Measurements from ENCODE around the gene FAM163A.

The FAM163A gene

DNA sequence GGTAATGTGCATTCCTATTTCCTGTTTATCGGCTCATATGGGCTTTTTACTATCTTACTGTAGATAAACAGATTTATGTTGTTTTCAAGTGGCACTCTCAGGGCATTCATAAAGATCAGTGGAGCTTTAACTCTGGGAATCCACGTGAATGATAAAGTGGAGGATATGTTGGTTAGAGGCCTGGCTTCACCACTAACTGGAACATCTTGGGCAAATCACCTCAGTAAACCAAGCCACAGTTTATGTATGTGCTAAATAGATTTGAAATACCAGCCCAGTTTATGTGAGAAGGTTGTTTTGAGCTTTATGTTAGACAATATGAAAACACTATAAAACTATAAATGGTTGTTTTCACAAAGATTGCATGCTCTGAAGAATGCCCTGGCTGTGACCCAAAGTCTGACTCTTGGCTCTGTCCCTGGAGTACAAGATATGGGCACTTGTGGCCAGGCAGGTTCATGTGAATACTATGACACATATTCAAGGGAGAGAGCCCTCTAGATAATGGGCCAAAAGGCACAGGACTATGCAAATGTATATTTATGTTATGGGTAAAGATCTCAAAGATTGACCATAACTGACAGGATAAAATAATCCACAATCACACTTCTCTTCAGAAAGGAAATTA, 36.7 kb downstream of the FAM163A start:
- H3K36me3 ChIP-seq (ENCODE audit: control insufficient read depth, insufficient read depth, low read length), result no peaks in the 10 kb centered on the region
- no peaks in the 10 kb centered on the region for H3K27me3 ChIP-seq (ENCODE audit: control insufficient read depth, insufficient read depth, low read length)
- no peaks in the 10 kb centered on the region for H3K4me1 ChIP-seq (ENCODE audit: control insufficient read depth, insufficient read depth, low read length)
- H3K27ac ChIP-seq (ENCODE audit: low read depth, low read length), result no peak overlapping the region
- no peak overlapping the region for H3K9ac ChIP-seq (ENCODE audit: low read length)
- H3K4me3 ChIP-seq (ENCODE audit: low read length), result no peak overlapping the region

DNA sequence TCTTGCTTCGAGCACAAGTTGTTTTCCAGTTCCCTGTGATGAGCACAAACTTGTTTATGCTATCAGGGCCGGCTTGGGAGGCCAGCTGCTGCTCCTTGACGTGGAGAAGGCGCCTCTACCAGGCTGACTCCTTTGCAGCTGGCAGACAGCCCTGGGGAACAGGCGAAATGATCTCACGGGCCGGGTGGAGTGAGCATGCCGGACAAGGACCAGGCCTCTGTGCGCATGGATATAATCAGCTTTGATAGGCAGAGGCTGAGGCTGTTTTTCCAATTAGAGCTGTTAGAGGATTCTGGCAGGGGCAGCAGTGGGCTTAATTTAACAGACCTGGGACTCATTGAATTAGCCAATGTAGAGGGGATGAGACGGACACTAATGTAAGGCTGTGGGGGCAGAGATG, 38.9 kb downstream of the FAM163A start:
- Histone ChIP-seq H3K4me3 (ENCODE audit: low read length) (no peak overlapping the region), H3K9ac (ENCODE audit: low read length) (no peak overlapping the region), H3K36me3 (ENCODE audit: control insufficient read depth, insufficient read depth, low read length) (no peaks in the 10 kb centered on the region), H3K4me1 (ENCODE audit: control insufficient read depth, insufficient read depth, low read length) (peaks cover 2% of the 10 kb centered on the region), H3K27ac (ENCODE audit: low read depth, low read length) (peak overlapping the region; percentile 80), H3K27me3 (ENCODE audit: control insufficient read depth, insufficient read depth, low read length) (no peaks in the 10 kb centered on the region)

DNA sequence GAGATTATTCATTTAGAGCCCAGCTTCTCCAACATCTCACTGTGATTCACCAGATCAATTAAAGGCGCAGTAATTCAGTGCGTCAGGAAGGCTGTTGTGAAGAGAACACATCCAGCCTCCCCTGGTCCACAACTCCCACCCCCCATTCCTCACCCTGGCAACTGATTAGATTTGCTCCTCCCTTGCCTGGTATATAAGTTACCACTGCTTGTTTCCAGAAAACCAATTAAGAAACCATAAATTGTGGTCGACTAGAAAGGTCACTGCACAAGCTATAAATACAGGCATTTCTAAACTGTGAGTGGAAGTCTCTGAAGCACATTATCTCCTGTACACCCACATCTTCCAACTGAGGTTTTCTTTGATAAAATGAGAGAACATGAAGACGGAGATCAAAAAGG, 41.9 kb downstream of the FAM163A start:
- H3K9ac ChIP-seq (ENCODE audit: low read length), result no peak overlapping the region
- peaks cover 6% of the 10 kb centered on the region for H3K4me1 ChIP-seq (ENCODE audit: control insufficient read depth, insufficient read depth, low read length)
- H3K36me3 ChIP-seq (ENCODE audit: control insufficient read depth, insufficient read depth, low read length), result no peaks in the 10 kb centered on the region
- H3K4me3 ChIP-seq (ENCODE audit: low read length), result no peak overlapping the region
- no peaks in the 10 kb centered on the region for H3K27me3 ChIP-seq (ENCODE audit: control insufficient read depth, insufficient read depth, low read length)
- H3K27ac ChIP-seq (ENCODE audit: low read depth, low read length), result no peak overlapping the region

DNA sequence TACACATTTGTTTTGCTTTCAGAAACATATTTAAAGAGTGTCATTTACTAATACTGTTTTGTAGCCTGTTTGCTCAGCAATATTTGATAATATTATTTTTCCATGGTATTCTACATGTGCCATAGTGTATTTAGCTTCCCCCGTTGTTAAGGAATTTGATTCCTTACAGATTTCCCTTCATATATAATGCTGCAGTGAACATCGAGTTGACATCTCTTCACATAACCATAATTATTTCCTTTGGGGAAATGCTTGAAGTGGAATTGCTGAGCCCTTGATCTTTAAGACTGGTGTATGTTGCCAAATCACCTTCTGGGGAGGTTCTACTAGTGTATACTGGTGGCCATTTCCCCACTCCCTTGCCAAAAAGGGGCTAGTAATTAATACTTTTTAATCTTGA, 42.6 kb downstream of the FAM163A start:
- Histone ChIP-seq H3K9ac (ENCODE audit: low read length) (no peak overlapping the region), H3K4me1 (ENCODE audit: control insufficient read depth, insufficient read depth, low read length) (peaks cover 6% of the 10 kb centered on the region), H3K27ac (ENCODE audit: low read depth, low read length) (no peak overlapping the region), H3K4me3 (ENCODE audit: low read length) (no peak overlapping the region), H3K27me3 (ENCODE audit: control insufficient read depth, insufficient read depth, low read length) (no peaks in the 10 kb centered on the region), H3K36me3 (ENCODE audit: control insufficient read depth, insufficient read depth, low read length) (no peaks in the 10 kb centered on the region)

DNA sequence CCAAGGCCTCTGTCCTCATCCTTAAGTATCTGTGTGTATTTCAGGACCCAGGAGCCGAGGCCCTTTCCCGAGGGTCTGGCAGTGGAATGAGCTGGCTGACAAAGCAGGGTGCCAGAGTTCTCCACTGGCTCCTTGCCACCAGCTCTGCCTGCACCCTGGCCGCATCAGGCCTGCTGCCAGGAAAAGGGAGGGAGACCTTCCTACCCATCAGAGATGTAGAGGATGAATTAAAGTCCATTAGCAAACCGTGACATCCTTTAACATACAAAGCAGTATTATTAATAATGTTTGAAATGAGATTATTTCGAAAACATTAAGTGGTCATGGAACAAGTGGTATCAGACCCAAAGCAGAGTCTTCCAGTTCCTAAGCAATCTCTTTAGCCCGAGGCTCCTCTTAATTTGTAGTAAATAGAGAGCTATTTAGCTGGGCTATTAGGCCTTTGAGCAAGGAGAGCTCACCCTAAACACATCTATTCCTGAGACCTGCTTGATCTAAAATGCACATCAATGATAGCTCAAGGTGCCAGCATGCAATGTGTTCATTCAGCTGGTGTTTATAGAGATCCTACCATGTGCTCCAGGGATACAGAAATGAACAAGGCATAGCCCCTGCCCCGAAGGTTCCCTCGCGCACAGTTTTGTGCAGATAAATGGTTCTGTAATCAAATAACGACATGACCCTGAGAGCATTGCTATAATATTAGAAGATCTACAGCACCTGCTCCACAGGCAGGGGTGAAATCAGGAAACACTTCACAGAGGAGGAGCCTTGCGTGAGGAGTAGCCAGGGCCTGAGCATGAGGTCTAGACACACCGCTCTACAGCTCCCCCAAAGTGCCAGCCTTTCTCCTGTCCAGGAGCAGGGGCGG, 44.0 kb downstream of the FAM163A start:
- no peak overlapping the region for H3K9ac ChIP-seq (ENCODE audit: low read length)
- no peak overlapping the region for H3K4me3 ChIP-seq (ENCODE audit: low read length)
- H3K36me3 ChIP-seq (ENCODE audit: control insufficient read depth, insufficient read depth, low read length), result no peaks in the 10 kb centered on the region
- H3K27ac ChIP-seq (ENCODE audit: low read depth, low read length), result peak overlapping the region; percentile 16
- H3K27me3 ChIP-seq (ENCODE audit: control insufficient read depth, insufficient read depth, low read length), result no peaks in the 10 kb centered on the region
- H3K4me1 ChIP-seq (ENCODE audit: control insufficient read depth, insufficient read depth, low read length), result peaks cover 6% of the 10 kb centered on the region

DNA sequence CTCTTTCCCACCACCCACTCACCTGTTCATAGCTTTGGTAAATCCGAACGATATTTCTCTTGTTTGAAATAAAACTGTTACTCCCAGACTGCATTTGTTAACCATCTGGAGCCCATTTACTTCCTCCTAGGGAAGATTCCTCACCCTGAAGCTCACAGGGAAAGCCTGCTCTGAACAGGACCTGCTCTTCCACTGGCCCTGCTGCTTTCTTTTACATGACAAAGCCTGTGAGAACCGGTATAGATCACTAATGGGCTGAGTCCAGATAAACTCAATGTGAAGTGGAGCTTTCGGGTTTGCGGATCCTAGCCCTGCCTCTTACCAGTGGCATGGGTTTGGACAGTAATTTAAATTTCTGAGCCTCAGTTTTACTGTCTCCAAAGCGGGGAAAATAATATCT, 45.2 kb downstream of the FAM163A start:
- H3K36me3 ChIP-seq (ENCODE audit: control insufficient read depth, insufficient read depth, low read length), result no peaks in the 10 kb centered on the region
- H3K27ac ChIP-seq (ENCODE audit: low read depth, low read length), result no peak overlapping the region
- H3K9ac ChIP-seq (ENCODE audit: low read length), result no peak overlapping the region
- no peaks in the 10 kb centered on the region for H3K27me3 ChIP-seq (ENCODE audit: control insufficient read depth, insufficient read depth, low read length)
- H3K4me3 ChIP-seq (ENCODE audit: low read length), result no peak overlapping the region
- H3K4me1 ChIP-seq (ENCODE audit: control insufficient read depth, insufficient read depth, low read length), result peaks cover 6% of the 10 kb centered on the region

DNA sequence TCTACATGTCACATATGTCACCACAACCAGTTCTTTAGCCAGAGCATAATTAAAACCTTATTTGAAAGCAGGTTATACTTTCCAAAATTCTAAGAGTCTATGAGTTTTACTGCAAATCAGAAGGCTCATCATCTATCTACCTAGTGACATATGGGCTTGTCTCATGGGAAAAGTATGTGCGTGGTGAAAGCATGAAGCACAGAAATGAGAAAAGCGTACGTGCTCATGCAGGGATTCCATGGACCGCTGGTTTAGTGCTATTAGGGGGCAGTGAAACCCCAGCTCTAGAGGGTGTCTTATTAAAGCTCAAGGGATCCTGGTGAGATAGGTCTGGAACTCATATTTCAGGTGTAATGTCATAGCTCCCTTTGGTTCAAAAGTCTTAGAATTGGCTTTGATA, 50.2 kb downstream of the FAM163A start:
- Histone ChIP-seq H3K9ac (ENCODE audit: low read length) (no peak overlapping the region), H3K27ac (ENCODE audit: low read depth, low read length) (no peak overlapping the region), H3K36me3 (ENCODE audit: control insufficient read depth, insufficient read depth, low read length) (no peaks in the 10 kb centered on the region), H3K4me1 (ENCODE audit: control insufficient read depth, insufficient read depth, low read length) (no peaks in the 10 kb centered on the region), H3K27me3 (ENCODE audit: control insufficient read depth, insufficient read depth, low read length) (no peaks in the 10 kb centered on the region), H3K4me3 (ENCODE audit: low read length) (no peak overlapping the region)

DNA sequence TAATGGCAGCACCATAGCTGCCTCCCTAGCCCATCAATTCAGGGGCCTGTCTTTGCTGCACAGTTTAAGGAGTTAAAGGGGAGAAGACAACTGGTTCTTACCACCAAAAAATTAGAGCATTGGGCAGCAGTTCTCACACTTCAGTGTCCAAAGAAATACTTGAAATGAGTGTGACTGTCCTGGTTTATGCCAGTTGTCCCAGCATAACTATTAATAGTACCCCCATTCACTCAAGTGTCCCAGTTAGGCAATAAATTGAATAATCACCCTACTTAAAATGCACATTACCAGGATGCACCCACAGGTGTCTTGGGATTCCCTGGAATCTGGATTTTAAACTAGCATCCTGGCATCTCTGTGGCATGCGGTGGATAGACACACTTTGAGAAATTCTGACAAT, 51.1 kb downstream of the FAM163A start:
- Histone ChIP-seq H3K4me1 (ENCODE audit: control insufficient read depth, insufficient read depth, low read length) (no peaks in the 10 kb centered on the region), H3K27ac (ENCODE audit: low read depth, low read length) (no peak overlapping the region), H3K9ac (ENCODE audit: low read length) (no peak overlapping the region)

DNA sequence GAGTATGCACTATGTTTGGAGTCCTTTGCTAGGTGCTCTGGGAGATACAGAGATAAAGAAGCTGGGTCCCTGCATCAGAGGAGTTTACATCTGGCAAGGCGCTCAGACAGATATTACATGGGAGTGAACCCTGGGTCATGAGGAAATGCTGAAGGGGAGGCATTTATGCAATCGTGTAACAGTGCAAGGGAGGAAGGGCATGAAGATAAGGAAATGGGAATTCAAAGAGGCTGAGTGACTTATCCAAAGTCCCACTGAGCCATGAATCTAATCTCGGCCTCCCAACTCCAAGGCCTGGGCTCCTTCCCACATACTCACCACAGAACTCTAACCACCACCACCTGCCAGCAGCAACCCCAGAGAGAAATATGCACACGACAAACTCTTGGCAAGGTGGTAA, 51.6 kb downstream of the FAM163A start:
- Histone ChIP-seq H3K27me3 (ENCODE audit: control insufficient read depth, insufficient read depth, low read length) (no peaks in the 10 kb centered on the region), H3K9ac (ENCODE audit: low read length) (no peak overlapping the region), H3K36me3 (ENCODE audit: control insufficient read depth, insufficient read depth, low read length) (no peaks in the 10 kb centered on the region), H3K4me3 (ENCODE audit: low read length) (no peak overlapping the region), H3K27ac (ENCODE audit: low read depth, low read length) (no peak overlapping the region), H3K4me1 (ENCODE audit: control insufficient read depth, insufficient read depth, low read length) (no peaks in the 10 kb centered on the region)

More for the DNA sequence above, 51.1 kb downstream of the FAM163A start:
- Histone ChIP-seq H3K36me3 (ENCODE audit: control insufficient read depth, insufficient read depth, low read length) (no peaks in the 10 kb centered on the region), H3K27me3 (ENCODE audit: control insufficient read depth, insufficient read depth, low read length) (no peaks in the 10 kb centered on the region), H3K4me3 (ENCODE audit: low read length) (no peak overlapping the region)

DNA sequence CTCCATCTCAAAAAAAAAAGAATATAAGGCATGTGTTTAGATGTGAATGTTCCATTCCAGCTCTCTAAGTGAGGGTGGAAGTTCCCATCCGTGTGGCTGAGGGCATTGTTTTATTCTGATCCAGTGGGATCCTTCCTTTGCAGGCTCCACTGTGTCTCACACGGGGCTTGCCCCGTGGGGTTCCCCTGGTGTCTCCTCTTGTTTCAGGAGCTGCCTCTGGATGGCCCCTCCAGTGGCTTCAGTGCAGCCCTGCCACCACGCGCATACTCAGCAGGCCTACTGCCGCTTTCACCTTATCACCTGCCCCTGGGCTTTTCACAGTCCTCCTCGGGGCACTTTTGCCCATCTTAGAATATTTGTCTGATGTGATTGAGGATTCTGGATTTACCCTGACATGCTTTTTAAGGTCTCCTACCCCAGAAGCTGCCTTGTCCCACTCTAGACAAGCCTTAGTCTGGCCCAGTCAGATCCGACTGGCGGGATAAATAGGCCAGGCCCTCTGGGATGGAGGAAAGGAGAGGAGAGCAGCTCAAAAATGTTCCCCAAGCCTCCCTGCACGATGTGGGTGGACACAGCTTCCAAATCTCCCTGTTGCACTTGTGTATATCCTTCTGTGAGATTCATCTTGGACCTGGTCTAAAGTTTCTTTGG, 55.2 kb downstream of the FAM163A start:
- Histone ChIP-seq H3K27me3 (ENCODE audit: control insufficient read depth, insufficient read depth, low read length) (no peaks in the 10 kb centered on the region), H3K4me1 (ENCODE audit: control insufficient read depth, insufficient read depth, low read length) (no peaks in the 10 kb centered on the region), H3K27ac (ENCODE audit: low read depth, low read length) (no peak overlapping the region), H3K36me3 (ENCODE audit: control insufficient read depth, insufficient read depth, low read length) (no peaks in the 10 kb centered on the region), H3K9ac (ENCODE audit: low read length) (no peak overlapping the region), H3K4me3 (ENCODE audit: low read length) (no peak overlapping the region)

DNA sequence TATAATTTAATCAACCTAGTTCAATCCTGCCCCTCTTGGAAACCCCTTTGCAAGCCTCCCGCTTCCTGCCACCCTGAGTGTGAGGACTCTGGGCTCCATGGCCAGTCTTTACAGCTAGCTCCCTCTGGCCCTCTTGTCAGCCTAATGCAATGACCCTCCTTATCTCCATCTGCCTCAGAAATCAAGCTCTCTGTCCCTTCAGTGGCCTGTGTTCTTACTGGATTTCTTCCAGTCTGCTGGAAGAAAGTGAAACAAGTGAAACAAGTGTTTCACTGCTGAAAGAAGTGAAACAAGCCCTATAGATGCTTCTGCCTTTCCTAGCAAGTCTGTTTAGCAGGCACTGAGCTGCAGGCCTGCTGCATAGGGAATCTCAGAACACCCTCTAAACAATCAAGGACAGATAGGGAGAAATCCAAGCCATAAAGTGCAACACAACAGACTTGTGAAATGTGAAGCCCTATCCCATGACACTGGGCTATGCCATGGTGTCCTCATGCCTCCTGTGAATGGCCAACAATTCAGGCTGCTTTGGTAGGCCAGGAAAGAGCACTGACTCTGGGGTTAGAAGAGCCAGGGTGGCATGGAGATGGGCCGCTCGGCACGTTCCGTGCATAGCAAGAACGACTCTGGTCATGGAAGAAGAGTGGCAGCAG, 55.9 kb downstream of the FAM163A start:
- no peak overlapping the region for H3K27ac ChIP-seq (ENCODE audit: low read depth, low read length)
- H3K27me3 ChIP-seq (ENCODE audit: control insufficient read depth, insufficient read depth, low read length), result no peaks in the 10 kb centered on the region
- H3K4me1 ChIP-seq (ENCODE audit: control insufficient read depth, insufficient read depth, low read length), result no peaks in the 10 kb centered on the region
- H3K4me3 ChIP-seq (ENCODE audit: low read length), result no peak overlapping the region
- H3K36me3 ChIP-seq (ENCODE audit: control insufficient read depth, insufficient read depth, low read length), result no peaks in the 10 kb centered on the region
- no peak overlapping the region for H3K9ac ChIP-seq (ENCODE audit: low read length)

DNA sequence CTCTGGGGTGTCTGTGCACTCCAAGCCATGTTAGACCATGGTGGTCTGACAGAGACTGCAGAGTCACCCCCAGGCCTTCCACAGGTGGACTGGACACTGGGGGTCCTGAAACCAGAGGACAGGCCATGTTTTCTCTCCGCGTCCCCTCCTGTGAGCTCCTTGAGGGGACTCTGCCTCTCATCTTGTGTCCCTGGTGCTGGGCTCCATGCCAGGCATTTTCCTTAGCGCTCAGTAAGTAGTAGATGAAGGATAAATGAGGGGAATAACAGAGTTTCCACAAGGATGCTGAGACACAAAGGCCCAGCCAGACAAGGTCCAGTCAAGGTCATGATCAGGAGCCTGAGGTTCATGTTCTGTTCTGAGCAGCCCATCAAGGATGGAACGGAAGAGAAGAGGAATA, 57.4 kb downstream of the FAM163A start:
- Histone ChIP-seq H3K4me1 (ENCODE audit: control insufficient read depth, insufficient read depth, low read length) (no peaks in the 10 kb centered on the region), H3K9ac (ENCODE audit: low read length) (no peak overlapping the region), H3K36me3 (ENCODE audit: control insufficient read depth, insufficient read depth, low read length) (no peaks in the 10 kb centered on the region), H3K27ac (ENCODE audit: low read depth, low read length) (no peak overlapping the region), H3K4me3 (ENCODE audit: low read length) (no peak overlapping the region), H3K27me3 (ENCODE audit: control insufficient read depth, insufficient read depth, low read length) (no peaks in the 10 kb centered on the region)
